HCT116 (cell line): ENCODE results near the gene BPIFB3. TPM values are rescaled to one million over a fixed set of nuclear protein-coding genes. Genes with fewer than 3 reads are reported as not detected.

Experiments used
- ATAC-seq: fragments of 200-7000 bp; cut with Tn5 transposase; 2 replicates; pipeline ENCODE4 v1.9.1; 2020; ENCODE audit warnings: mild to moderate bottlenecking, moderate library complexity
- BruUV-seq: library from RNA; stranded (reverse); fragments of 400-500 nt; replicated peaks from 2 replicates; lab custom pipeline; 2021; lab: Mats Ljungman, UMichigan
- CTCF ChIA-PET: fragments of 300-600 bp; sonication (Branson Sonifier 250); formaldehyde crosslinking; loops from one replicate; lab custom pipeline; 2021; ENCODE audit warnings: antibody characterized with exemption; lab: Charles Lee
- POLR2A ChIA-PET: fragments of 300-600, 350-600 bp; sonication (Branson Sonifier 250); formaldehyde crosslinking; loops from one replicate; lab custom pipeline; 2021; ENCODE audit warnings: antibody characterized with exemption; lab: Charles Lee
- RAD21 ChIA-PET, 2 experiments: fragments of 300-600 bp; sonication (Branson Sonifier 250); formaldehyde crosslinking; loops; one replicate each; lab custom pipeline; 2023; ENCODE audit warnings: low total read pairs in 2 of 2; ENCODE audit not compliant: uncharacterized antibody in 2 of 2, unreplicated experiment in 2 of 2, low non-redundant PET in 1 of 2; lab: Charles Lee
- DNase-seq: peaks from one replicate; pipeline ENCODE4 v3.0.0-alpha.2; 2010; ENCODE audit warnings: low read depth, low spot score
- H2AFZ ChIP-seq: fragments of 200-600 bp; shearing (Covaris generic), sonication (generic); 2 replicates; pipeline ENCODE4 v1.6.1; 2017; ENCODE audit warnings: low read depth, mixed run types, mixed read lengths, antibody characterized with exemption, low read length; ENCODE audit not compliant: poor library complexity, severe bottlenecking
- H3K27ac ChIP-seq: 2 replicates; pipeline ENCODE4 v1.5.1; 2012; ENCODE audit warnings: low read depth, low read length
- H3K27me3 ChIP-seq: fragments of 200-600 bp; sonication (generic); 2 replicates; pipeline ENCODE4 v1.6.1; 2016; ENCODE audit warnings: mixed run types, low read length, mixed read lengths; ENCODE audit not compliant: insufficient read depth
- H3K36me3 ChIP-seq, 2 experiments: fragments of 200-500 bp in 1 of 2; fragments of 200-600 bp in 1 of 2; sonication (Bioruptor generic) in 1 of 2; sonication (generic) in 1 of 2; 2 replicates each; pipeline versions ENCODE4 v1.5.1 to v1.6.1; 2014 to 2016; ENCODE audit warnings: low read length in 2 of 2, inconsistent platforms in 1 of 2, mixed read lengths in 1 of 2, mixed run types in 1 of 2; ENCODE audit not compliant: insufficient read depth in 2 of 2, control insufficient read depth in 1 of 2
- H3K4me1 ChIP-seq, 2 experiments: fragments of 200-600 bp in 1 of 2; sonication (generic) in 1 of 2; 2 replicates each; pipeline versions ENCODE4 v1.5.1 to v1.6.1; 2012 to 2017; ENCODE audit warnings: low read length in 2 of 2, inconsistent platforms in 1 of 2, mild to moderate bottlenecking in 1 of 2, mixed read lengths in 1 of 2, mixed run types in 1 of 2, moderate library complexity in 1 of 2; ENCODE audit not compliant: insufficient read depth in 2 of 2, control insufficient read depth in 1 of 2
- H3K4me2 ChIP-seq: fragments of 200-600 bp; sonication (generic); 2 replicates; pipeline ENCODE4 v1.6.1; 2017; ENCODE audit warnings: mixed run types, low read length, mixed read lengths
- H3K4me3 ChIP-seq, 2 experiments: fragments of 200-600 bp in 1 of 2; sonication (generic) in 1 of 2; replicated peaks in 1 of 2; 2 replicates each; pipeline ENCODE4 v1.5.1; 2011 to 2016; ENCODE audit warnings: low read length in 2 of 2, control low read depth in 1 of 2, low read depth in 1 of 2, mild to moderate bottlenecking in 1 of 2, mixed read lengths in 1 of 2, mixed run types in 1 of 2
- H3K79me2 ChIP-seq: fragments of 200-600 bp; sonication (generic); 2 replicates; pipeline ENCODE4 v1.6.1; 2017; ENCODE audit warnings: mild to moderate bottlenecking, mixed run types, low read length, moderate library complexity, mixed read lengths; ENCODE audit not compliant: insufficient read depth
- H3K9ac ChIP-seq: fragments of 200-600 bp; sonication (generic); 2 replicates; pipeline ENCODE4 v1.6.1; 2016; ENCODE audit warnings: low read length, mixed read lengths
- H3K9me2 ChIP-seq: fragments of 200-600 bp; sonication (generic), shearing (Covaris generic); 2 replicates; pipeline ENCODE4 v1.6.1; 2017; ENCODE audit warnings: mixed run types, mild to moderate bottlenecking, moderate library complexity; ENCODE audit not compliant: insufficient read depth
- H3K9me3 ChIP-seq, 2 experiments: fragments of 200-500 bp in 1 of 2; fragments of 200-600 bp in 1 of 2; sonication (Bioruptor generic) in 1 of 2; sonication (generic) in 1 of 2; 2 replicates each; pipeline ENCODE4 v1.6.1; 2014 to 2017; ENCODE audit warnings: low read length in 2 of 2, mixed read lengths in 2 of 2, inconsistent platforms in 1 of 2, low read depth in 1 of 2, mild to moderate bottlenecking in 1 of 2, mixed run types in 1 of 2, moderate library complexity in 1 of 2; ENCODE audit not compliant: control insufficient read depth in 1 of 2, insufficient read depth in 1 of 2
- H4K20me1 ChIP-seq: fragments of 200-600 bp; sonication (generic), shearing (Covaris generic); 2 replicates; pipeline ENCODE4 v1.6.1; 2017; ENCODE audit warnings: mixed run types, mild to moderate bottlenecking, moderate library complexity; ENCODE audit not compliant: insufficient read depth
- CEBPB ChIP-seq: IDR thresholded peaks from 2 replicates; pipeline ENCODE4 v1.6.1; 2012; ENCODE audit warnings: low read depth
- EGR1 ChIP-seq: IDR thresholded peaks from 2 replicates; pipeline ENCODE4 v1.6.1; 2012; ENCODE audit warnings: low read depth
- EZH2phosphoT487 ChIP-seq: fragments of 200-600 bp; IDR thresholded peaks from 2 replicates; pipeline ENCODE4 v1.6.1; 2018; ENCODE audit warnings: antibody characterized with exemption, borderline replicate concordance
- FOSL1 ChIP-seq: IDR thresholded peaks from 2 replicates; pipeline ENCODE4 v1.6.1; 2012; ENCODE audit warnings: low read depth
- JUND ChIP-seq: IDR thresholded peaks from 2 replicates; pipeline ENCODE4 v1.6.1; 2012
- POLR2A ChIP-seq: IDR thresholded peaks from 2 replicates; pipeline ENCODE4 v1.7.0; 2011; ENCODE audit warnings: borderline replicate concordance; ENCODE audit not compliant: insufficient read depth, insufficient read length; ENCODE audit errors: extremely low read depth
- RAD21 ChIP-seq: IDR thresholded peaks from 2 replicates; pipeline ENCODE4 v1.6.1; 2012; ENCODE audit warnings: low read depth, mild to moderate bottlenecking
- SRF ChIP-seq: IDR thresholded peaks from 2 replicates; pipeline ENCODE4 v1.6.1; 2012; ENCODE audit warnings: low read depth
- TCF7L2 ChIP-seq: IDR thresholded peaks from 2 replicates; pipeline ENCODE4 v1.7.0; 2011; ENCODE audit warnings: borderline replicate concordance, inconsistent platforms; ENCODE audit not compliant: insufficient read depth, insufficient read length; ENCODE audit errors: extremely low read depth
- YY1 ChIP-seq: IDR thresholded peaks from 2 replicates; pipeline ENCODE4 v1.6.1; 2011; ENCODE audit warnings: low read length, low read depth, moderate library complexity, mild to moderate bottlenecking; ENCODE audit not compliant: insufficient replicate concordance; ENCODE audit errors: extremely low read depth
- ZFX ChIP-seq: fragments of 450-650 bp; IDR thresholded peaks from 2 replicates; pipeline ENCODE4 v1.6.1; 2017
- intact Hi-C: fragments of 100-400 bp; cut with micrococcal nuclease; formaldehyde crosslinking; loops from 2 replicates; pipeline ENCODE4 v1.10.0; 2022
- total RNA-seq: library from RNA; stranded (reverse); gene quantifications from one replicate; pipeline ENCODE4 v1.2.1, GENCODE V29; 2021; ENCODE audit not compliant: unreplicated experiment
- TF ChIP-seq, protein P1 (sequence below): IDR thresholded peaks from 2 replicates; pipeline ENCODE4 v1.6.1; 2012
- TF ChIP-seq, protein P2 (sequence below): IDR thresholded peaks from 2 replicates; pipeline ENCODE4 v1.6.1; 2012; ENCODE audit warnings: low read depth
- TF ChIP-seq, protein P3 (sequence below): IDR thresholded peaks from 2 replicates; pipeline ENCODE4 v1.6.1; 2011; ENCODE audit warnings: mild to moderate bottlenecking, low read length, moderate library complexity; ENCODE audit not compliant: insufficient replicate concordance; ENCODE audit errors: extremely low read depth

BPIFB3 gene
- total RNA-seq, 1 experiment from 2014 or later, result not detected

DNA sequence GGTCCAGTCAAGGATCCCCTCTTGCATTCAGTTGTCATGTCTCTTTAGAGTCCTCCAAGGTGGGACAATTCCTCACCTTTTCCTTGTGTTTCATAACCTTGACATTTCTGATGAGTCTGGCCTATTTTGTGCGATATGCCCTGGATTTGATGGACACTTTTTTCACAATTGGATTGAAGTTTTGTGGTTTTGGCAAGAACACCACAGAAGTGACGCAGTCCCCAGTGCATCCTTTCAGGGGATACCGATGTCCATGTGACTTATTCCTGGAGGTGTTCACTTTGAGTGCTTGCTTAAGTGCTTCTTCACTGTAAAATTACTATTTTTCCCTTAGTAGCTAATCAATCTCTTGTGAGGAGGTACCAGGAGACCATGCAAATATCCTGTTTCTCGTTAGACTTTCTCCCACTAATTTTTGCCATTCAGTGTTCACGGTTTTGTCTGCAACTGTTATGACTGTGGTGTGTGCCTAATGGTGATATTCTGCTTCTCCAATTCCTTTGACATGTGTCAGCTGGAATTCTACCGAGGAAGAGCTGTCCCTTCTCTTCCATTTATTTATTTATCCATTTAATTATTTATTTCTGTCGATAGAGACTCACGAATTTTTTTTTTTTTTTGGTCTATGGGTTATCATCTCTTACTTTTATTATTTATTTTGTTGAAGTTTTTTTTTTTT is 56.6 kb downstream of the BPIFB3 start:
- Histone ChIP-seq H3K9me3 (no peaks in the 10 kb centered on the region), H3K79me2 (no peaks in the 10 kb centered on the region), H3K27me3 (no peaks in the 10 kb centered on the region), H3K4me2 (no peak overlapping the region), H3K4me1 (no peaks in the 10 kb centered on the region), H3K9me2 (no peaks in the 10 kb centered on the region), H3K9ac (no peak overlapping the region), H2AFZ (no peak overlapping the region), H4K20me1 (no peaks in the 10 kb centered on the region), H3K4me3 (no peak overlapping the region), H3K27ac (no peak overlapping the region), H3K36me3 (no peaks in the 10 kb centered on the region)
- RAD21 ChIA-PET, result no interaction called here
- BruUV-seq, result no TSS peak
- CTCF ChIA-PET, result no interaction called here
- DNase-seq (no peak), ATAC-seq (no peak)
- TF ChIP-seq FOSL1 (no peak), RAD21 (no peak), SRF (no peak)
- POLR2A ChIA-PET, result no interaction called here
- intact Hi-C loops, result no loop called here

DNA sequence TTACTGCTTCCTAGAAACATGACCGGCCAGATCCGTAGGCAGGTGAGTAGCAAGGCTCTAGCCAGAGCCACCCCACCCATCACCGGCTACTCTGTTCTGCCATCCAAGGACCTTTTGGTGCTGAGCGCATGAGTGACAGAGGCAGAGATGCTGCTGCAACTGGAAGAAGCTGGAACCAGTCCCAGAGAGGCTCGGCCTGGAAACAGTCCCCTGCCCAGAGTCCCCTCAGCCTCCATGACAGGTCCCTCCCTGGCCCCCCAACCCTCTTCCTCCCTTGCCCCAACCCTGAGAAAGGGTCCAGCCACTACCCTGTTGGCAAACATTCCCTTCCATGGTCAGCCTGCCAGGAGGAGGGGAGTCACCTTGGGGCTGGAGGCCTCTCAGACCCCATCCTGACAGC is 57.6 kb downstream of the BPIFB3 start:
- Histone ChIP-seq H3K4me3 (no peak overlapping the region), H3K36me3 (no peaks in the 10 kb centered on the region), H4K20me1 (no peaks in the 10 kb centered on the region), H3K9me2 (no peaks in the 10 kb centered on the region), H3K27me3 (no peaks in the 10 kb centered on the region), H3K9me3 (no peaks in the 10 kb centered on the region), H3K9ac (no peak overlapping the region), H3K4me2 (no peak overlapping the region), H2AFZ (no peak overlapping the region), H3K27ac (no peak overlapping the region), H3K79me2 (no peaks in the 10 kb centered on the region), H3K4me1 (no peaks in the 10 kb centered on the region)
- ChIA-PET RAD21 (no interaction called here), CTCF (no interaction called here), POLR2A (no interaction called here)
- no peak for ATAC-seq
- no peak for DNase-seq
- intact Hi-C loops, result no loop called here
- BruUV-seq, result no TSS peak
- no peak for TF ChIP-seq ZFX
- TF ChIP-seq, protein P1, sequence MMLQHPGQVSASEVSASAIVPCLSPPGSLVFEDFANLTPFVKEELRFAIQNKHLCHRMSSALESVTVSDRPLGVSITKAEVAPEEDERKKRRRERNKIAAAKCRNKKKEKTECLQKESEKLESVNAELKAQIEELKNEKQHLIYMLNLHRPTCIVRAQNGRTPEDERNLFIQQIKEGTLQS, result no peak
- no peak for TF ChIP-seq JUND
- TF ChIP-seq CEBPB, result no peak
- no peak for TF ChIP-seq EGR1
- TF ChIP-seq TCF7L2, result no peak
- TF ChIP-seq POLR2A, result no peak
- TF ChIP-seq EZH2phosphoT487, result no peak
- no peak for TF ChIP-seq YY1
- TF ChIP-seq, protein P2, sequence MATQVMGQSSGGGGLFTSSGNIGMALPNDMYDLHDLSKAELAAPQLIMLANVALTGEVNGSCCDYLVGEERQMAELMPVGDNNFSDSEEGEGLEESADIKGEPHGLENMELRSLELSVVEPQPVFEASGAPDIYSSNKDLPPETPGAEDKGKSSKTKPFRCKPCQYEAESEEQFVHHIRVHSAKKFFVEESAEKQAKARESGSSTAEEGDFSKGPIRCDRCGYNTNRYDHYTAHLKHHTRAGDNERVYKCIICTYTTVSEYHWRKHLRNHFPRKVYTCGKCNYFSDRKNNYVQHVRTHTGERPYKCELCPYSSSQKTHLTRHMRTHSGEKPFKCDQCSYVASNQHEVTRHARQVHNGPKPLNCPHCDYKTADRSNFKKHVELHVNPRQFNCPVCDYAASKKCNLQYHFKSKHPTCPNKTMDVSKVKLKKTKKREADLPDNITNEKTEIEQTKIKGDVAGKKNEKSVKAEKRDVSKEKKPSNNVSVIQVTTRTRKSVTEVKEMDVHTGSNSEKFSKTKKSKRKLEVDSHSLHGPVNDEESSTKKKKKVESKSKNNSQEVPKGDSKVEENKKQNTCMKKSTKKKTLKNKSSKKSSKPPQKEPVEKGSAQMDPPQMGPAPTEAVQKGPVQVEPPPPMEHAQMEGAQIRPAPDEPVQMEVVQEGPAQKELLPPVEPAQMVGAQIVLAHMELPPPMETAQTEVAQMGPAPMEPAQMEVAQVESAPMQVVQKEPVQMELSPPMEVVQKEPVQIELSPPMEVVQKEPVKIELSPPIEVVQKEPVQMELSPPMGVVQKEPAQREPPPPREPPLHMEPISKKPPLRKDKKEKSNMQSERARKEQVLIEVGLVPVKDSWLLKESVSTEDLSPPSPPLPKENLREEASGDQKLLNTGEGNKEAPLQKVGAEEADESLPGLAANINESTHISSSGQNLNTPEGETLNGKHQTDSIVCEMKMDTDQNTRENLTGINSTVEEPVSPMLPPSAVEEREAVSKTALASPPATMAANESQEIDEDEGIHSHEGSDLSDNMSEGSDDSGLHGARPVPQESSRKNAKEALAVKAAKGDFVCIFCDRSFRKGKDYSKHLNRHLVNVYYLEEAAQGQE, result no peak
- TF ChIP-seq FOSL1, result no peak
- TF ChIP-seq, protein P3, sequence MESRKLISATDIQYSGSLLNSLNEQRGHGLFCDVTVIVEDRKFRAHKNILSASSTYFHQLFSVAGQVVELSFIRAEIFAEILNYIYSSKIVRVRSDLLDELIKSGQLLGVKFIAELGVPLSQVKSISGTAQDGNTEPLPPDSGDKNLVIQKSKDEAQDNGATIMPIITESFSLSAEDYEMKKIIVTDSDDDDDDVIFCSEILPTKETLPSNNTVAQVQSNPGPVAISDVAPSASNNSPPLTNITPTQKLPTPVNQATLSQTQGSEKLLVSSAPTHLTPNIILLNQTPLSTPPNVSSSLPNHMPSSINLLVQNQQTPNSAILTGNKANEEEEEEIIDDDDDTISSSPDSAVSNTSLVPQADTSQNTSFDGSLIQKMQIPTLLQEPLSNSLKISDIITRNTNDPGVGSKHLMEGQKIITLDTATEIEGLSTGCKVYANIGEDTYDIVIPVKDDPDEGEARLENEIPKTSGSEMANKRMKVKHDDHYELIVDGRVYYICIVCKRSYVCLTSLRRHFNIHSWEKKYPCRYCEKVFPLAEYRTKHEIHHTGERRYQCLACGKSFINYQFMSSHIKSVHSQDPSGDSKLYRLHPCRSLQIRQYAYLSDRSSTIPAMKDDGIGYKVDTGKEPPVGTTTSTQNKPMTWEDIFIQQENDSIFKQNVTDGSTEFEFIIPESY, result no peak
